ENCODE results near the gene DENND4C. TPM values are rescaled to one million over a fixed set of nuclear protein-coding genes. Genes with fewer than 3 reads are reported as not detected.

DENND4C gene
- total and polyA plus RNA-seq, 7 donors = 11.3 to 109 (median 75.6) TPM

DNA sequence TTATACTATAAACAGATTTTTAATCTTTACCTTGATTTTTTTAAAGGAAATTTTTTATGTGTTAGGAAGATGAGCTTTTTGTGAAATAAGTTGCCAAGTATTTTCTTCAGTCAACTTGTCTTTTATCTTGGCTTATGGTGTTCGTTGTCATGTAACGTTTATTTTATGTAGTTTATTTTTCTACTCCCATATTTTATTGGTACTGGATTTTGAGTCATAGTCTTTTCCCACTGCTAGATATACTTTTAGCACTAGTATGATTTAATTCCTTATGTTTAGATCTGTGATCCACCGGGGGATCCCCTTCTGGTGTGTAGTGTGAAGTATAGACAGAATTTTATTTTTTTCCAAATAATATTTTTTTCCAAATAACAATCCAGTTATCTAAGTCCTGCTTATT, 54.2 kb downstream of the DENND4C start:
- H3K27ac ChIP-seq = no peak overlapping the region

DNA sequence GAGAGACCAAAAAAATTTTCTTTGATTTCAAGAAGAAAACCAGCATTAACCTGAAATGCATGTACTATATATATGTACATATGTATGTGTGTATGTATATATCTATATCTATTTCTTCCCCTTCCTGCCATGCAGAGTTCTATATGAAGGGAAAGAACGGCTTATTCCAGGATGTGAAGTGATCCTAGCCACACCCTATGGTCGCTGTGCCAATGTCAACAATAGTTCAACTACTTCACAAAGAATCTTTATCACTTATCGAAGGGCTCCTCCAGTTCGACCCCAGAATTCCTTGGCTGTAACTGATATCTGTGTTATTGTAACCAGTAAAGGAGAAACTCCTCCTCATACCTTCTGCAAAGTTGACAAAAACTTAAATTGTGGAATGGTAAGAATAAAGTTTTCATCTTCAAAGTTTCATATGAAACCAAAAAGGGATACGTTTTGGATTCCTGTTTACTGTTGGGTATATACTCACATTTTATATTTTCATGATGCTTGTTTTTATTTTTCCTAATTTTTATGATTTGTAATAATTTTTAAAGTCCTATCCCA, 56.2 kb downstream of the DENND4C start:
- H3K4me3 ChIP-seq = no peak overlapping the region
- DNase-seq = no peak
- H3K36me3 ChIP-seq = peaks cover 0 to 32% (median 0%) of the 10 kb centered on the region in 4 donors
- no peaks in the 10 kb centered on the region for H3K27me3 ChIP-seq
- H3K4me1 ChIP-seq = peaks cover 0 to 20% (median 17%) of the 10 kb centered on the region in 4 donors
- TF ChIP-seq, protein P1, sequence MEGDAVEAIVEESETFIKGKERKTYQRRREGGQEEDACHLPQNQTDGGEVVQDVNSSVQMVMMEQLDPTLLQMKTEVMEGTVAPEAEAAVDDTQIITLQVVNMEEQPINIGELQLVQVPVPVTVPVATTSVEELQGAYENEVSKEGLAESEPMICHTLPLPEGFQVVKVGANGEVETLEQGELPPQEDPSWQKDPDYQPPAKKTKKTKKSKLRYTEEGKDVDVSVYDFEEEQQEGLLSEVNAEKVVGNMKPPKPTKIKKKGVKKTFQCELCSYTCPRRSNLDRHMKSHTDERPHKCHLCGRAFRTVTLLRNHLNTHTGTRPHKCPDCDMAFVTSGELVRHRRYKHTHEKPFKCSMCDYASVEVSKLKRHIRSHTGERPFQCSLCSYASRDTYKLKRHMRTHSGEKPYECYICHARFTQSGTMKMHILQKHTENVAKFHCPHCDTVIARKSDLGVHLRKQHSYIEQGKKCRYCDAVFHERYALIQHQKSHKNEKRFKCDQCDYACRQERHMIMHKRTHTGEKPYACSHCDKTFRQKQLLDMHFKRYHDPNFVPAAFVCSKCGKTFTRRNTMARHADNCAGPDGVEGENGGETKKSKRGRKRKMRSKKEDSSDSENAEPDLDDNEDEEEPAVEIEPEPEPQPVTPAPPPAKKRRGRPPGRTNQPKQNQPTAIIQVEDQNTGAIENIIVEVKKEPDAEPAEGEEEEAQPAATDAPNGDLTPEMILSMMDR (IDR thresholded peaks at IDR 0.05) = no peak
- WGBS, 2 donors = 8 to 55% methylated on average over 5 of the region's 5 CpGs
- H3K9me3 ChIP-seq = no peaks in the 10 kb centered on the region
- H3K27ac ChIP-seq = no peak overlapping the region
- intact Hi-C loops (cut with DNase I) = no loop called here

More for the DNA sequence above, 54.2 kb downstream of the DENND4C start:
- Histone ChIP-seq H3K27me3 (no peaks in the 10 kb centered on the region), H3K36me3 (peaks cover 0 to 15% (median 0%) of the 10 kb centered on the region in 4 donors), H3K4me3 (no peak overlapping the region), H3K9me3 (no peaks in the 10 kb centered on the region), H3K4me1 (peaks cover 0 to 26% (median 17%) of the 10 kb centered on the region in 4 donors)
- 11 to 68% methylated on average over 3 of the region's 3 CpGs for WGBS, 2 donors
- DNase-seq = no peak
- TF ChIP-seq POLR2AphosphoS5 (IDR thresholded peaks at IDR 0.05) = no peak
- TF ChIP-seq, protein P1 (IDR thresholded peaks at IDR 0.05) = no peak
- no peak for TF ChIP-seq EP300 (IDR thresholded peaks at IDR 0.05)
- TF ChIP-seq POLR2A (IDR thresholded peaks at IDR 0.05) = no peak
- intact Hi-C loops (cut with DNase I) = no loop called here

DNA sequence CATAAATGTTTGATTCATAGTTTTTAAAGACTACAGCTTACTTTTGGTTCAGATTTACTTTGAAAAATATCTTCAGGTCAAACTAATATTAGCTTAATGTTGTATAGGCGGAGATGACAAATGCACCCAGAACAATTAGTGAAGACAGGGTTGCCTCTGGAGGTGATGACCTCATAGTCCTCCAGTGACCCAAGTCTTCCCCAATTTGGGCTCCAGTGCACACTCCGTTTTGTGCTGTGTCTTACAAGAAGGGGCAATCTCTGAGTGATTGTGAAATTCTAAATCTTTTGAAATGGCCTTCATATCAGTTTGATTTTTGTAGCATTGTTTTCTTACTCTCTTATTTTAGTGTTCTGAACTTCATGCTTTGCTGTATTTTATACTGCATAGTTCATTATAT, 57.6 kb downstream of the DENND4C start:
- Histone ChIP-seq H3K4me1 (peaks cover 0 to 20% (median 17%) of the 10 kb centered on the region in 4 donors), H3K27me3 (no peaks in the 10 kb centered on the region), H3K4me3 (no peak overlapping the region), H3K27ac (no peak overlapping the region), H3K9me3 (no peaks in the 10 kb centered on the region), H3K36me3 (peaks cover 0 to 46% (median 0%) of the 10 kb centered on the region in 4 donors)
- no peak for DNase-seq
- TF ChIP-seq POLR2AphosphoS5 (IDR thresholded peaks at IDR 0.05) (no peak), EP300 (IDR thresholded peaks at IDR 0.05) (no peak), POLR2A (IDR thresholded peaks at IDR 0.05) (no peak)
- TF ChIP-seq, protein P1 (IDR thresholded peaks at IDR 0.05) = no peak
- WGBS, 2 donors = 89 to 95% methylated on average over 2 of the region's 2 CpGs
- intact Hi-C loops (cut with DNase I) = no loop called here

DNA sequence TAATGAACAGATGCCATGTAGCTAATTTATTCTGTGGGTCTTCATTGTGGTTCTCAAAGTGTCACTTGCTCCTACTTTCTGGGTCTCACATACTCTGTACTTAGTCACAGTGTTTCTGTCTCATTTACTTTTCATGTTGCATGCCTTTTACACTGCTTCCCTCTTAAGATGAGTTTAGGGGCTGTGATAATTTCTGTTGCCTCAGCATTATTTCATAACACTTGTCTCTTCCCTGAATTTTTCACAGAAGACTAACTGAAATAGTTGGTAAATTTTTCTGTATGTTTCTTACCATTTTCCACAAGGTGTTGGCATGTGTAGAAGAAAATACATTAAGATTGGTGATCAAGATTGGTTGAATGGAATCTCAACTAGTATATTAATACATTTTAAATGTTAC, 59.6 kb downstream of the DENND4C start:
- intact Hi-C loops (cut with DNase I) = no loop called here
- no peaks in the 10 kb centered on the region for H3K27me3 ChIP-seq
- no peak for DNase-seq
- H3K9me3 ChIP-seq = no peaks in the 10 kb centered on the region
- TF ChIP-seq POLR2A (IDR thresholded peaks at IDR 0.05) (no peak), POLR2AphosphoS5 (IDR thresholded peaks at IDR 0.05) (no peak), EP300 (IDR thresholded peaks at IDR 0.05) (no peak)
- TF ChIP-seq, protein P1 (IDR thresholded peaks at IDR 0.05) = no peak
- peaks cover 0 to 16% (median 9%) of the 10 kb centered on the region in 4 donors for H3K4me1 ChIP-seq
- no peak overlapping the region for H3K27ac ChIP-seq
- H3K4me3 ChIP-seq = no peak overlapping the region
- peaks cover 0 to 57% (median 0%) of the 10 kb centered on the region in 4 donors for H3K36me3 ChIP-seq

DNA sequence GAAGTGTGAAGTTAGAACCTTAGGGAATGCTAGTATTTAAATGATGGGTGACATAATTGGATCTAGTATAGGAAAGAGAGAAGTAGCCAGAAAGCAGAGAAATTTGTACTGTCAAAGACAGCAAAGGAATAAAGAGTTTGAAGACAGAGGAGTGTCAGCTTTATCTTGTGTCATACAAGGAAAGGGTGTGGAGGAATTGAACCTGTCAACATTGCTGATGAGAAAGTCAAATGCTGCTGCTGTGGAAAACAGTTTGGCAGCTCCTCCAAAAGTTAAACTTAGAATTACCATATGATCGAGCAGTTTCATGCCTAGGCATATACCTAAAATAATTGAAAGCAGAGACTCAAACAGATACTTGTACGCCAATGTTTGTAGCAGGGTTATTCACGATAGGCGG, 63.7 kb downstream of the DENND4C start:
- Histone ChIP-seq H3K4me3 (no peak overlapping the region), H3K27ac (no peak overlapping the region), H3K4me1 (no peaks in the 10 kb centered on the region), H3K36me3 (peaks cover 0 to 77% (median 6%) of the 10 kb centered on the region in 4 donors), H3K9me3 (no peaks in the 10 kb centered on the region), H3K27me3 (no peaks in the 10 kb centered on the region)
- intact Hi-C loops (cut with DNase I) = no loop called here
- WGBS, 2 donors = 91 to 96% methylated on average over 4 of the region's 4 CpGs
- TF ChIP-seq POLR2AphosphoS5 (IDR thresholded peaks at IDR 0.05) (no peak), EP300 (IDR thresholded peaks at IDR 0.05) (no peak), POLR2A (IDR thresholded peaks at IDR 0.05) (no peak)
- TF ChIP-seq, protein P1 (IDR thresholded peaks at IDR 0.05) = no peak
- DNase-seq = no peak

Measured in sigmoid colon (tissue), 7 donors.